B cell (primary cell): Measurements from ENCODE around the gene TBC1D23. TPM values are rescaled to one million over a fixed set of nuclear protein-coding genes. Genes with fewer than 3 reads are reported as not detected.

Experiments used
- ATAC-seq: fragments of 200-7000 bp; cut with Tn5 transposase; one replicate; pipeline ENCODE4 v1.10.0; 2021; ENCODE audit warnings: low read depth, mild to moderate bottlenecking, moderate number of reproducible peaks, moderate library complexity
- CTCF ChIA-PET: fragments of 350-600 bp; sonication (Branson Sonifier 250); formaldehyde crosslinking; loops from one replicate; lab custom pipeline; 2021; ENCODE audit warnings: antibody characterized with exemption, inconsistent platforms; lab: Charles Lee
- POLR2A ChIA-PET: fragments of 350-600 bp; sonication (Branson Sonifier 250); formaldehyde crosslinking; loops from one replicate; lab custom pipeline; 2021; ENCODE audit warnings: antibody characterized with exemption; lab: Charles Lee
- DNase-seq: peaks from one replicate; pipeline ENCODE4 v3.0.0; 2013
- H2AFZ ChIP-seq: 2 replicates; pipeline ENCODE4 v1.6.1; 2012; ENCODE audit warnings: mild to moderate bottlenecking, low read depth, low read length; ENCODE audit not compliant: insufficient read depth, poor library complexity, severe bottlenecking
- H3K27ac ChIP-seq, 2 donors: 1 replicate in 1 of 2; 2 replicates in 1 of 2; pipeline ENCODE4 v1.5.1; 2012 to 2013; ENCODE audit warnings: low read length in 2 of 2, mild to moderate bottlenecking in 2 of 2, moderate library complexity in 1 of 2
- H3K27me3 ChIP-seq, 4 experiments: fragments of 200-600 bp in 1 of 4; sonication (generic) in 1 of 4; replicated peaks in 1 of 4; 1 replicate in 2 of 4; 2 replicates in 2 of 4; pipeline versions ENCODE4 v1.6.1 to v1.7.0; 2013 to 2016; ENCODE audit warnings: low read length in 3 of 4, mild to moderate bottlenecking in 2 of 4, mixed read lengths in 1 of 4, moderate library complexity in 1 of 4; ENCODE audit not compliant: insufficient read depth in 4 of 4, control insufficient read depth in 3 of 4; ENCODE audit errors: control extremely low read depth in 1 of 4
- H3K36me3 ChIP-seq, 2 experiments: replicated peaks in 1 of 2; 1 replicate in 1 of 2; 2 replicates in 1 of 2; pipeline versions ENCODE4 v1.6.1 to v1.7.1; 2013; ENCODE audit warnings: low read length in 1 of 2; ENCODE audit not compliant: insufficient read depth in 2 of 2, control insufficient read depth in 1 of 2; ENCODE audit errors: control extremely low read depth in 1 of 2, extremely low read depth in 1 of 2
- H3K4me1 ChIP-seq, 2 donors: fragments of 200-600 bp in 1 of 2; sonication (generic) in 1 of 2; 1 replicate in 1 of 2; 2 replicates in 1 of 2; pipeline versions ENCODE4 v1.5.1 to v1.6.1; 2013 to 2017; ENCODE audit warnings: low read length in 2 of 2; ENCODE audit not compliant: control insufficient read depth in 2 of 2, insufficient read depth in 2 of 2
- H3K4me2 ChIP-seq: replicated peaks from 2 replicates; pipeline ENCODE3; 2012; ENCODE audit warnings: mild to moderate bottlenecking, low read depth, low read length; ENCODE audit not compliant: poor library complexity, severe bottlenecking
- H3K4me3 ChIP-seq, 5 experiments: fragments of 200-600 bp in 1 of 5; sonication (generic) in 1 of 5; 1 replicate in 3 of 5; 2 replicates in 2 of 5; pipeline versions ENCODE4 v1.5.1 to v1.7.0; 2011 to 2016; ENCODE audit warnings: low read length in 4 of 5, mild to moderate bottlenecking in 4 of 5, low read depth in 2 of 5, control low read depth in 1 of 5, moderate library complexity in 1 of 5; ENCODE audit not compliant: insufficient read depth in 1 of 5; ENCODE audit errors: control extremely low read depth in 1 of 5, extremely low read depth in 1 of 5
- H3K79me2 ChIP-seq: fragments of 200-600 bp; sonication (generic); one replicate; pipeline ENCODE4 v1.6.0; 2016; ENCODE audit warnings: low read length; ENCODE audit not compliant: control insufficient read depth, insufficient read depth
- H3K9ac ChIP-seq: fragments of 200-600 bp; sonication (generic); 2 replicates; pipeline ENCODE4 v1.6.1; 2017; ENCODE audit warnings: mild to moderate bottlenecking, low read length, moderate library complexity
- H3K9me3 ChIP-seq, 3 donors: one replicate each; pipeline versions ENCODE4 v1.6.1 to v1.7.1; 2013; ENCODE audit warnings: low read length in 2 of 3; ENCODE audit not compliant: control insufficient read depth in 2 of 3, insufficient read depth in 1 of 3; ENCODE audit errors: control extremely low read depth in 1 of 3
- H4K20me1 ChIP-seq: 2 replicates; pipeline ENCODE4 v1.6.0; 2012; ENCODE audit warnings: mild to moderate bottlenecking, low read length; ENCODE audit not compliant: insufficient read depth, control insufficient read depth, poor library complexity, severe bottlenecking
- H3K27ac Mint-ChIP-seq: one replicate; pipeline ENCODE4 v1.8.0; 2021; ENCODE audit warnings: mixed read lengths
- H3K27me3 Mint-ChIP-seq: one replicate; pipeline ENCODE4 v1.8.0; 2021; ENCODE audit warnings: mixed read lengths
- H3K4me1 Mint-ChIP-seq: one replicate; pipeline ENCODE4 v1.8.0; 2021; ENCODE audit warnings: mixed read lengths
- H3K4me3 Mint-ChIP-seq: one replicate; pipeline ENCODE4 v1.8.0; 2021; ENCODE audit warnings: mixed read lengths
- H3K9me3 Mint-ChIP-seq: one replicate; pipeline ENCODE4 v1.8.0; 2022; ENCODE audit warnings: mixed read lengths; ENCODE audit not compliant: insufficient read depth
- CTCF ChIP-seq: fragments of 200-600 bp; IDR thresholded peaks from one replicate; pipeline ENCODE4 v1.8.0; 2022; ENCODE audit warnings: antibody characterized with exemption, mild to moderate bottlenecking
- EZH2 ChIP-seq: IDR thresholded peaks from 2 replicates; pipeline ENCODE4 v1.6.1; 2012; ENCODE audit warnings: borderline replicate concordance, low read depth, mild to moderate bottlenecking, moderate library complexity, low read length; ENCODE audit not compliant: insufficient read depth, poor library complexity, severe bottlenecking
- WGBS: methylation state at CpG from one replicate; pipeline ENCODE4 v1.1.5; 2013; ENCODE audit warnings: missing lambda C conversion rate; ENCODE audit not compliant: insufficient coverage; 5-methylcytosine and 5-hydroxymethylcytosine counted together
- intact Hi-C: fragments of 100-400 bp; cut with micrococcal nuclease; formaldehyde crosslinking; loops from one replicate; pipeline ENCODE4 v1.10.0; 2022
- polyA plus RNA-seq: library from polyadenylated mRNA; depleted of rRNA; stranded (reverse); fragments of >200 nt; gene quantifications from 2 replicates; pipeline ENCODE4 v1.2.3, GENCODE V29; 2012
- total RNA-seq, 2 donors: library from RNA; stranded (reverse); fragments of 120-200 nt in 1 of 2; gene quantifications; 1 replicate in 1 of 2; 2 replicates in 1 of 2; pipeline versions ENCODE4 v1.2.3 to v1.2.4, GENCODE V29; 2013 to 2022

Gene TBC1D23
- total and polyA plus RNA-seq, 2 donors (not counting 1 experiment from before 2014, with no cell fraction given) = 7.2 to 36.5 TPM

- H3K4me1 ChIP-seq = no peaks in the 10 kb centered on the region
Measured at GRCh38 chr3:100216713-100217112, 44.1 kb upstream of the TBC1D23 start.

GRCh38 chr3:100221159-100221558, 39.6 kb upstream of the TBC1D23 start:
- Histone ChIP-seq H3K9me3 (peaks cover 0 to 10% (median 1%) of the 10 kb centered on the region in 3 donors), H3K79me2 (no peaks in the 10 kb centered on the region), H3K36me3 (no peaks in the 10 kb centered on the region), H2AFZ (no peak overlapping the region), H3K4me2 (no peak overlapping the region), H3K27me3 (peaks cover 0 to 3% (median under 1%) of the 10 kb centered on the region in 4 experiments), H3K4me3 (no peak overlapping the region), H3K9ac (no peak overlapping the region), H3K27ac (no peak overlapping the region), H4K20me1 (no peaks in the 10 kb centered on the region), H3K4me1 (no peaks in the 10 kb centered on the region)
- Mint-ChIP-seq H3K4me1 (no peaks in the 10 kb centered on the region), H3K9me3 (peaks cover 10% of the 10 kb centered on the region), H3K27ac (no peak overlapping the region), H3K4me3 (no peak overlapping the region), H3K27me3 (peaks cover 19% of the 10 kb centered on the region)
- DNase-seq (no peak), ATAC-seq (no peak)
- TF ChIP-seq EZH2 (no peak), CTCF (no peak)
- intact Hi-C loops = no loop called here
- WGBS = no CpG with 5 or more reads among the region's 1 CpG
- CTCF ChIA-PET = no interaction called here
- POLR2A ChIA-PET = no interaction called here

More at GRCh38 chr3:100216713-100217112, 44.1 kb upstream of the TBC1D23 start:
- no CpG with 5 or more reads among the region's 1 CpG for WGBS
- no peak overlapping the region for H3K4me3 Mint-ChIP-seq
- peaks cover 10% of the 10 kb centered on the region for H3K9me3 Mint-ChIP-seq
- no peaks in the 10 kb centered on the region for H3K4me1 Mint-ChIP-seq
- H3K4me2 ChIP-seq = no peak overlapping the region
- H3K9me3 ChIP-seq = peaks cover 0 to 3% (median 1%) of the 10 kb centered on the region in 3 donors
- H3K27ac Mint-ChIP-seq = no peak overlapping the region
- no peak overlapping the region for H2AFZ ChIP-seq
- no peaks in the 10 kb centered on the region for H3K79me2 ChIP-seq
- ChIA-PET POLR2A (no interaction called here), CTCF (no interaction called here)
- no peak for DNase-seq
- H3K27me3 Mint-ChIP-seq = peaks cover 19% of the 10 kb centered on the region
- no peaks in the 10 kb centered on the region for H3K36me3 ChIP-seq
- no peak overlapping the region for H3K4me3 ChIP-seq
- TF ChIP-seq EZH2 (no peak), CTCF (no peak)
- no peak overlapping the region for H3K27ac ChIP-seq
- intact Hi-C loops = no loop called here
- no peak for ATAC-seq
- H4K20me1 ChIP-seq = no peaks in the 10 kb centered on the region
- peaks cover 0 to 5% (median 2%) of the 10 kb centered on the region in 4 experiments for H3K27me3 ChIP-seq
- H3K9ac ChIP-seq = no peak overlapping the region
